GM23338 (cell line): ENCODE data around the gene ATP9A.

ENCODE experiments used
- CREB1 ChIP-seq: fragments of 250-450 bp; sonication (Bioruptor Pico); IDR thresholded peaks from 2 replicates; pipeline ENCODE4 v1.5.0; 2020; ENCODE audit warnings: low read depth, mild to moderate bottlenecking, moderate library complexity
- ETS1 ChIP-seq: IDR thresholded peaks from 2 replicates; pipeline ENCODE4 v1.6.1; 2016; ENCODE audit warnings: antibody characterized with exemption
- EZH2 ChIP-seq: fragments of 200-600 bp; sonication (generic); IDR thresholded peaks from one replicate; pipeline ENCODE4 v1.8.0; 2017; ENCODE audit warnings: antibody characterized with exemption, mild to moderate bottlenecking, low read depth; ENCODE audit not compliant: unreplicated experiment
- EZH2phosphoT487 ChIP-seq: fragments of 200-600 bp; sonication (generic); IDR thresholded peaks from one replicate; pipeline ENCODE4 v1.8.1; 2018; ENCODE audit warnings: antibody characterized with exemption; ENCODE audit not compliant: unreplicated experiment
- JUNB ChIP-seq: IDR thresholded peaks from one replicate; pipeline ENCODE4 v1.6.1; 2016; ENCODE audit warnings: antibody characterized with exemption; ENCODE audit not compliant: unreplicated experiment
- POLR2AphosphoS5 ChIP-seq: IDR thresholded peaks from 2 replicates; pipeline ENCODE4 v1.6.1; 2016; ENCODE audit warnings: antibody characterized with exemption, low read depth
- REST ChIP-seq: IDR thresholded peaks from one replicate; pipeline ENCODE4 v1.6.1; 2018; ENCODE audit warnings: antibody characterized with exemption; ENCODE audit not compliant: unreplicated experiment
- STAT1 ChIP-seq: IDR thresholded peaks from one replicate; pipeline ENCODE4 v1.6.1; 2016; ENCODE audit warnings: antibody characterized with exemption; ENCODE audit not compliant: unreplicated experiment
- ZNF114 ChIP-seq: fragments of 250-450 bp; sonication (Bioruptor Pico); IDR thresholded peaks from 2 replicates; pipeline ENCODE4 v1.5.0; 2020; ENCODE audit warnings: mild to moderate bottlenecking, moderate library complexity
- ZNF331 ChIP-seq: fragments of 250-450 bp; sonication (Bioruptor Pico); IDR thresholded peaks from 2 replicates; pipeline ENCODE4 v1.5.0; 2020; ENCODE audit warnings: low read depth, mild to moderate bottlenecking, moderate library complexity
- TF ChIP-seq, protein P1 (sequence below), 2 experiments: fragments of 200-600 bp in 1 of 2; sonication (generic) in 1 of 2; conservative IDR thresholded peaks; 2 replicates each; pipeline versions ENCODE4 v1.5.1 to v1.6.1; 2016 to 2017; ENCODE audit warnings: antibody characterized with exemption in 2 of 2, low read depth in 2 of 2, mild to moderate bottlenecking in 2 of 2, moderate library complexity in 1 of 2

DNA sequence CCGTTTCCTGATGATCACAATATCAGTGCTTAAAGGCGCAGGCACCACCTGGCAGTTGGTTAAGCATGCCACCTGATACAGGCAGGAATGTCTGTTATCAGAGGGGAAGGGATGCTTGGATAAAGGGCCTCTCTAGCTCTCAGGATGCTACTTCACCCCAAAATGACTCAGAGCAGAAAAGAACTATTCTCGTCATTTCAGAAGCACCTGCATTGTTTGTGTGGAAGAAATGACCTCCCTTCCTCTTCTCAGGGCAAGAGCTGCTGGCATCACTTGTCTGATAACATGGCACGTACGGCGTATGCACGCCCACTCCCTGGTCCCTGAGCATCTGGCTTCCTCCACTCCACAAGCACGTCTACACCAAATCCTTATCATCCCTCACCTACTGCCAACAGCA is 47.3 kb downstream of the ATP9A start:
- TF ChIP-seq, protein P1, sequence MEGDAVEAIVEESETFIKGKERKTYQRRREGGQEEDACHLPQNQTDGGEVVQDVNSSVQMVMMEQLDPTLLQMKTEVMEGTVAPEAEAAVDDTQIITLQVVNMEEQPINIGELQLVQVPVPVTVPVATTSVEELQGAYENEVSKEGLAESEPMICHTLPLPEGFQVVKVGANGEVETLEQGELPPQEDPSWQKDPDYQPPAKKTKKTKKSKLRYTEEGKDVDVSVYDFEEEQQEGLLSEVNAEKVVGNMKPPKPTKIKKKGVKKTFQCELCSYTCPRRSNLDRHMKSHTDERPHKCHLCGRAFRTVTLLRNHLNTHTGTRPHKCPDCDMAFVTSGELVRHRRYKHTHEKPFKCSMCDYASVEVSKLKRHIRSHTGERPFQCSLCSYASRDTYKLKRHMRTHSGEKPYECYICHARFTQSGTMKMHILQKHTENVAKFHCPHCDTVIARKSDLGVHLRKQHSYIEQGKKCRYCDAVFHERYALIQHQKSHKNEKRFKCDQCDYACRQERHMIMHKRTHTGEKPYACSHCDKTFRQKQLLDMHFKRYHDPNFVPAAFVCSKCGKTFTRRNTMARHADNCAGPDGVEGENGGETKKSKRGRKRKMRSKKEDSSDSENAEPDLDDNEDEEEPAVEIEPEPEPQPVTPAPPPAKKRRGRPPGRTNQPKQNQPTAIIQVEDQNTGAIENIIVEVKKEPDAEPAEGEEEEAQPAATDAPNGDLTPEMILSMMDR (conservative IDR thresholded peaks at IDR 0.05; ENCODE audit: low read depth in 2 of 2) = no peak
- TF ChIP-seq ETS1 (no peak), ZNF331 (no peak), POLR2AphosphoS5 (no peak), EZH2 (no peak), EZH2phosphoT487 (no peak), REST (no peak), JUNB (no peak), CREB1 (CRISPR knock-in tag) (no peak), STAT1 (no peak), ZNF114 (CRISPR knock-in tag) (no peak)
